PC-9 (cell line): Measurements from ENCODE around the gene SPATA4.

ENCODE experiments used
- EZH2 ChIP-seq: fragments of 200-600 bp; sonication (generic); IDR thresholded peaks from 2 replicates; pipeline ENCODE4 v1.8.0; 2017; ENCODE audit warnings: antibody characterized with exemption, low read depth
- TF ChIP-seq, protein P1 (sequence below): fragments of 200-600 bp; sonication (generic); conservative IDR thresholded peaks from 2 replicates; pipeline ENCODE4 v1.6.1; 2017; ENCODE audit warnings: mixed run types, antibody characterized with exemption, mild to moderate bottlenecking, moderate library complexity

DNA sequence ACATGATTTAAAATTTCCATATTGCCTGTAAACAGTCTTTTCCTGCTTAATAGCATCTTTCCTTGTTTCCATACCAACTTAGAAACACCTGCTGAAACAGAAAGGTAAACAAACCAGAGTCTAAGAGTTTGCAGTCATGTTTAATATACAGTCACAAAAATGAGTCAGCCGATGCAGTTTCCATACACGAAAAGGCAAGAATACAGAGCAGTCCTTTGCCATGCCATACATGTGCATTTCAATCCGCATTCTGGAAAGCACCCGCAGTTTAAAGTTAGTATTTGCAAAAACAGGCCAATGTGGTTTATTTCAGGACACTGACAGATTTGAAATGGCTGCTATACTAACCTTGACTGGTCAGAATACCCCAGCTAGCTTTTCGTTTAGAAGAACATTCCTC, 41.6 kb upstream of the SPATA4 start:
- TF ChIP-seq, protein P1, sequence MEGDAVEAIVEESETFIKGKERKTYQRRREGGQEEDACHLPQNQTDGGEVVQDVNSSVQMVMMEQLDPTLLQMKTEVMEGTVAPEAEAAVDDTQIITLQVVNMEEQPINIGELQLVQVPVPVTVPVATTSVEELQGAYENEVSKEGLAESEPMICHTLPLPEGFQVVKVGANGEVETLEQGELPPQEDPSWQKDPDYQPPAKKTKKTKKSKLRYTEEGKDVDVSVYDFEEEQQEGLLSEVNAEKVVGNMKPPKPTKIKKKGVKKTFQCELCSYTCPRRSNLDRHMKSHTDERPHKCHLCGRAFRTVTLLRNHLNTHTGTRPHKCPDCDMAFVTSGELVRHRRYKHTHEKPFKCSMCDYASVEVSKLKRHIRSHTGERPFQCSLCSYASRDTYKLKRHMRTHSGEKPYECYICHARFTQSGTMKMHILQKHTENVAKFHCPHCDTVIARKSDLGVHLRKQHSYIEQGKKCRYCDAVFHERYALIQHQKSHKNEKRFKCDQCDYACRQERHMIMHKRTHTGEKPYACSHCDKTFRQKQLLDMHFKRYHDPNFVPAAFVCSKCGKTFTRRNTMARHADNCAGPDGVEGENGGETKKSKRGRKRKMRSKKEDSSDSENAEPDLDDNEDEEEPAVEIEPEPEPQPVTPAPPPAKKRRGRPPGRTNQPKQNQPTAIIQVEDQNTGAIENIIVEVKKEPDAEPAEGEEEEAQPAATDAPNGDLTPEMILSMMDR: no peak
- TF ChIP-seq EZH2: no peak
